Inflammatory macrophage treated with lipopolysaccharide for 1 hour (primary cell): Measurements from ENCODE around the gene LMO7.
"Not testable (repeated sequence)": the region's sequence is repeated elsewhere in the genome, so short reads cannot be mapped to it uniquely, and the experiment has no call there.

ENCODE experiments used
- DNase-seq, 2 donors: peaks; one replicate each; pipeline ENCODE4 v3.0.0-alpha.2; 2020 to 2022

The LMO7 gene

DNA sequence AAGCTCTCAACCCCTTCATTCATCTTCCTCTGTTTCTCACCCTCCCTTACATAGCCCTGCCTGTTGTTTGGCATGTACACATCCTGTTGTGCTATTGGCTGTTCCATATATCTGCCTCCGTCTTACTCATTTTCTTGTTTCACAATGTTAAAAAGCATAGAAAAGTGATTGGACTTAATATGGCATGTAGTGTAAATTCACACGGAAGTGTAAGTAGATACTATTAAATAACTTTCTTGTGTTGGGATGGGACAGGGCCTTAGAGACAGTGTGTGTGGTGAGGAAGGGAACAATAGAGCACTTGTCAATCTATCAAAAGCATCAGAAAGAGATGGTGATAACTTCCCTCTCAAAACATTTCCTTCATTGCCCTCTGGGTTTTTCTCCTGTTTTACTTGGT lies 12.3 kb downstream of the LMO7 start:
- DNase-seq = no peak

GRCh38 chr13:75651013-75651412 lies 14.9 kb downstream of the LMO7 start:
- no peak for DNase-seq

DNA sequence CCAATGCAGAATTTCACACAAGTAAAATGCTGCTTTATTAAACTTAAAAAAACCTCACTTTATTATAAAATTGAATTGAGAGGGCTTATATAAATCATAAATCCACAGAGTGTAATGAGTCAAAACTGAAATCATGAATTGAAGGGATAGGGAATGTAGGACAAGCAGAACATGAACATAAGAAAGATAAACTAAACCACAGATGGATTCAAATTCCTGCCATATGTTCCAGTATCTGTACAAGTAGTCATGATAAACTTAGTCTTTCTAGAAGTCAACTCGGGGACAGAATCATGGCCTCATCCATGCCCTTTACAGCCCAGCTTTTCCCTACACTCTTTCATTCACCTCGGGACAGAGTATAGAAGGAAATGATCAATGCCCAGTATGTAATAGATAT lies 16.6 kb downstream of the LMO7 start:
- DNase-seq = no peak

GRCh38 chr13:75656425-75656989 lies 20.4 kb downstream of the LMO7 start:
- DNase-seq = no peak

GRCh38 chr13:75657111-75657510 lies 21.0 kb downstream of the LMO7 start:
- no peak for DNase-seq

GRCh38 chr13:75660694-75661093 lies 24.6 kb downstream of the LMO7 start:
- no peak for DNase-seq

DNA sequence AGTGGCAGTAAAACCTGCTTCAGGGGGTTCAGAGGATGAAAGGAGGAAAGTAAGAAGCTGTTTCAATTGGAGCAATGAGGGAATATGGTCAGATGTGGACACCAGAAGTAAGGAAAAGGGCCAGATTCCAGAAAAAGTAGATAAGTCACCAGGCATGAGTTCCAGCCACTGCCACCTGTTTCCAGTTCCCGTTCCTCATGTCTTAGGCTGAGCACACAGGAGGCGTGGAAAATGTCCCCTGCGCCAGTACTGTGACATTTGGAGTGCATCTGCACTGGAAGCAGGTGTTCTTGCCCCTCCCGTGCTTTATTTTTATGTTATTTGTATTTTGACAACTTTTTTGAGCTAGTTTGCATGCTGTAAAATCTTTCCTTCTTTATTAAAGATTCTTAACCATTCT lies 25.3 kb downstream of the LMO7 start:
- DNase-seq = no peak

- peak in 1 of 2 donors; percentile 8 for DNase-seq
Measured at GRCh38 chr13:75666646-75667351, 30.7 kb downstream of the LMO7 start.

- DNase-seq = no peak
Measured at GRCh38 chr13:75669706-75670105, 33.6 kb downstream of the LMO7 start.

DNA sequence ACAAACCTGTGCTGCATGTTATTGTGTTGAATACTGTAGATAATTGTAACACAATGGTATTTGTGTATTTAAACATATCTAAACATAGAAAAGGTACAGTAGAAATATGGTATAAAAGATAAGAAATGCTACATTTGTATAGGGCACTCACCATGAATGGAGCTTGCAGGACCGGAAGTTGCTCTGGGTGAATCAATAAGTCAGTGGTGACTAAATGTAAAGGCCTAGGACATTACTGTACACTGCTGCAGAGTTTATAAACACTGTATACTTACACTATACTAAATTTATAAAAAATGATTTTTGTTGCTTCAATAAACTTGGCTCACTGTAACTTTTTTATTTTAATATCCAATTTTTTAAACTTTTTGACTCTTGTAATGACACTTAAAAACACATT lies 34.4 kb downstream of the LMO7 start:
- DNase-seq = no peak

- DNase-seq = no peak
Measured at GRCh38 chr13:75675421-75675820, 39.3 kb downstream of the LMO7 start.

DNA sequence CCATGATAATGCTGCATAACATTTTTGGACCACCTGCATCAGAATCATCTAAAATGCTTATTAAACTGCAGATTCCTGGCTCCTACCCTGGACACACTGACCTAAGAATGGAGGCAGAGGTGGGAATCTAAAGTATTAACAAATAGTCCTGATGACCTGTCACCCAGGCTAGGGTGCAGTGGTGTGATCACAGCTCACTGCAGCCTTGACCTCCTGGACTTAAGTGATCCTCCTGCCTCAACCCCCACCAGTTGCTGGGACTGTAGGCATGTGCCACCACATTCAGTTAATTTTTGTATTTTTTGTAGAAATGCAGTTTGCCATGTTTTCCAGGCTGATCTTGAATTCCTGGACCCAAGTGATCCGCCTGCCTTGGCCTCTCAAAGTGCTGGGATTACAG lies 43.3 kb downstream of the LMO7 start:
- no peak for DNase-seq

DNA sequence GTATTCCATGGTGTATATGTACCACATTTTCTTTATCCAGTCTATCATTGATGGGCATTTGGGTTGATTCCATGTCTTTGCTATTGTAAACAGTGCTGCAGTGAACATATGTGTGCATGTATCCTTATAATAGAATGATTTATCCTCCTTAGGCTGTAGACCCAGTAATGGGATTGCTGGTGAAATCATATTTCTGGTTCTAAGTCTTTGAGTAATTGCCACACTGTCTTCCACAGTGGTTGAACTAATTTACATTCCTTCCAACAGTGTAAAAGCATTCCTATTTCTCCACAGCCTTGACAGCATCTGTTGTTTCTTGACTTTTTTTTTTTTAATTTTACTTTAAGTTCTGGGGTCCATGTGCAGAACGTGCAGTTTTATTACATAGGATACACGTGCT lies 44.1 kb downstream of the LMO7 start:
- DNase-seq = not testable (repeated sequence)

DNA sequence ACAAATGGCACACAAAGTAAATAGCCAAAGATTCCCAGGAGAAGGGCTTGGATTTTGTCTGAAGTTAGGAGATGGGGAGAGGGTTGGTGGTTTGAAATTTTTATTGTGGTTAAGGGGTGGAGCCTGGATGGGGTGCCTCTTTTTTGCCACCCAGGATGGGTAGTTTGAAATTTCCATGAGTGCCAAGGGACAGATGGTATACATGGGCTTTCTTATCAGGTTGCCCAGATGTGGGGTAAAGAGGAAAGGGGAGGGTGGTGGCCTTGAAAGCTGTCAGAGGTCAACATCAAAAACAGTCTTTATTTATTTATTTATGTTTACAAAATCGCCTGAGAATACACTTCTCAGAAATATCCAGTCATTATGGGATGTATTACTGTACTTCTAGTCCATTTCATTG lies 46.2 kb downstream of the LMO7 start:
- DNase-seq = no peak

GRCh38 chr13:75685239-75685697 lies 49.1 kb downstream of the LMO7 start:
- DNase-seq = no peak

- DNase-seq = peak in 1 of 2 donors; percentile 28
Measured at GRCh38 chr13:75687150-75687763, 51.1 kb downstream of the LMO7 start.

GRCh38 chr13:75689686-75690085 lies 53.6 kb downstream of the LMO7 start:
- no peak for DNase-seq

GRCh38 chr13:75690607-75691006 lies 54.5 kb downstream of the LMO7 start:
- no peak for DNase-seq

DNA sequence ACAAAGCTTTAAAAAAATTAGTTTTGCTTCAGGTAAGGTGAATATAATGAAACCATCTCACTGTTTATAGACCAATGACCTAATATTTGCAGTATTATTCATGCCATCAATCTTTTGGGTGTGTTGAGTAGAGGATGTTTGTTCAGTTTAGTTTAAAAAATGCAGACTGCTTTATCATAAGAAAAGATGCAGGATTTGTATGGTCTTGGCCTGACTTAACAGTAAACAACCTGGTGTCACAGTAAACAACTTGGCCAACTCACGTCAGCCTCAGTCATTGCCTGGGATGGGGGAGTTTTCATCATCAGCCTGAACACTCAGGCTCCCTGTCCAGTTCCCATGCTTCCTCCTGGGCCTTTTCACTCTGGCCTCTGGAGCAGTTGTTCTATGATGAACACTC lies 55.1 kb downstream of the LMO7 start:
- no peak for DNase-seq

DNA sequence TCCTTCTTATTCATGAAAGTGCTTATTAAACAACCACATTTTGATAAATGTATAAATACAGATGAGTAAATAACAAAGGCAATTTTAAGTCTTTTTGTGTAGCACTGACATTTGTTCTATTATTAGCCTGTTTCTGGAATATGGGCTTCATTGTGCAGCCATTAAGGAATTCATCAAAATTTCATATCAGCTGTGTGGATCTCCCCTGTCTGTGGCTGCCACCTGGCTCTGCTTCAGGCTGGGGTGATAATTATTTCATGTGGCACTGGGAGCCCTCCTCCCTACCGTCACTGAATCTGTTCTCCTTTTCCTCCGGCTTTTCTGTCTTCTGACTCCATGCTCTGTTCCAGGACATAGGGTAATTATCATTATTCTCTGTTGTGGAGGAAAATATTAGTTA lies 57.1 kb downstream of the LMO7 start:
- DNase-seq = no peak

DNA sequence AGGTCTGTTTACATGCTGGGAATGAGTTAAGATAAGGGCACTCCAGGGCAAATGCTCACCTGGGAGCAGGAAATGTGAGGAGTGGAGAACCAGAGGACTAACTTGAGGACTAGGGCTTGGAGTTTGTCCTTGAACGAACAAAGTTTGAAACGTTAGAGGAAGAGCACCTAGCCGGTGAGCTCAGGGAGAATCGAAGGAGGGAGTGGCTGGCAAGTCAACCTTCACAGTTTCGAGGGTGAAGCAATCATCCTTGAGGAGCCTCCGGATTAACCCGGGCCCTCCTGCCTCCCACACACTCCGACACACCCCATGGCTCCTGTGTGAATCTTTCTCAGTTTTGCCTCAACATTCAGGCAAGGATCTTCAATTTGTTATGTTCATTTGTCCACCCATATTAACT lies 58.6 kb downstream of the LMO7 start:
- DNase-seq = no peak

GRCh38 chr13:75695908-75696307 lies 59.8 kb downstream of the LMO7 start:
- peak; percentile 35 to 95 for DNase-seq

DNA sequence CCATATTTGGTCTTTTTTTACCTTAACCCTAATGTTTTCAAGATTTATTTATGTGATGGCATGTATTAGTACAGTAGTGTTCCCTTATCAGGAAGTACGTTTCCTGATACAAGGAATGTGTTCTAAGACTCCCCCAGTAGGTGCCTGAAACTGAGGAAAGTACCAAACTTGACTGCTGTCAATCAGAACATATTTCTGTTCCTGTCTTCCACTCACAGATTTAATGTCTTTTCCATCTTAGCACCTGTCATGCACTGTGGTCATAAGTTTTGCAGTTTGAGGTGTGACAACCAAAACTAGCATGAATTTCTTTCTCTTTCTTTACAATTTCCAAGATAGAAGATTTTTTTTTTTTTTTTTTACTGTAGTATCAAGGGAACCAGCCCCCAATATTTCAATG lies 62.9 kb downstream of the LMO7 start:
- DNase-seq = no peak

GRCh38 chr13:75699717-75700116 lies 63.6 kb downstream of the LMO7 start:
- DNase-seq = not testable (repeated sequence)

GRCh38 chr13:75700552-75700951 lies 64.4 kb downstream of the LMO7 start:
- no peak for DNase-seq
